Measurements from ENCODE around the gene PCDH15. TPM values are rescaled to one million over a fixed set of nuclear protein-coding genes. Genes with fewer than 3 reads are reported as not detected.

PCDH15 gene
- total RNA-seq, 1 experiment from 2014 or later = 0.59 TPM

- Mint-ChIP-seq H3K9me3 (peaks cover 13% of the 10 kb centered on the region; the same call in 1 of the 2 replicates), H3K27ac (no peak overlapping the region), H3K36me3 (no peaks in the 10 kb centered on the region), H3K4me1 (no peaks in the 10 kb centered on the region), H3K4me3 (no peak overlapping the region), H3K27me3 (ENCODE audit: low read depth) (no peaks in the 10 kb centered on the region)
- TF ChIP-seq SMAD3 (CRISPR knock-in tag; IDR thresholded peaks at IDR 0.05; ENCODE audit: borderline replicate concordance) (no peak), NR3C1 (CRISPR knock-in tag; conservative IDR thresholded peaks at IDR 0.05; ENCODE audit: low read depth) (no peak), USF1 (CRISPR knock-in tag; IDR thresholded peaks at IDR 0.05) (no peak), CREM (CRISPR knock-in tag; IDR thresholded peaks at IDR 0.05) (no peak), SOX15 (CRISPR knock-in tag; IDR thresholded peaks at IDR 0.05) (no peak), E2F5 (CRISPR knock-in tag; IDR thresholded peaks at IDR 0.05) (no peak), ESRRA (CRISPR knock-in tag; IDR thresholded peaks at IDR 0.05; ENCODE audit: borderline replicate concordance) (no peak), KAT7 (CRISPR knock-in tag; IDR thresholded peaks at IDR 0.05; ENCODE audit: borderline replicate concordance) (no peak), PRRX2 (CRISPR knock-in tag; IDR thresholded peaks at IDR 0.05) (no peak), ZNF281 (CRISPR knock-in tag; IDR thresholded peaks at IDR 0.05) (no peak)
- TF ChIP-seq, protein P1, sequence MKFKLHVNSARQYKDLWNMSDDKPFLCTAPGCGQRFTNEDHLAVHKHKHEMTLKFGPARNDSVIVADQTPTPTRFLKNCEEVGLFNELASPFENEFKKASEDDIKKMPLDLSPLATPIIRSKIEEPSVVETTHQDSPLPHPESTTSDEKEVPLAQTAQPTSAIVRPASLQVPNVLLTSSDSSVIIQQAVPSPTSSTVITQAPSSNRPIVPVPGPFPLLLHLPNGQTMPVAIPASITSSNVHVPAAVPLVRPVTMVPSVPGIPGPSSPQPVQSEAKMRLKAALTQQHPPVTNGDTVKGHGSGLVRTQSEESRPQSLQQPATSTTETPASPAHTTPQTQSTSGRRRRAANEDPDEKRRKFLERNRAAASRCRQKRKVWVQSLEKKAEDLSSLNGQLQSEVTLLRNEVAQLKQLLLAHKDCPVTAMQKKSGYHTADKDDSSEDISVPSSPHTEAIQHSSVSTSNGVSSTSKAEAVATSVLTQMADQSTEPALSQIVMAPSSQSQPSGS (CRISPR knock-in tag; IDR thresholded peaks at IDR 0.05; ENCODE audit: borderline replicate concordance, low read depth) = no peak
- TF ChIP-seq, protein P2, sequence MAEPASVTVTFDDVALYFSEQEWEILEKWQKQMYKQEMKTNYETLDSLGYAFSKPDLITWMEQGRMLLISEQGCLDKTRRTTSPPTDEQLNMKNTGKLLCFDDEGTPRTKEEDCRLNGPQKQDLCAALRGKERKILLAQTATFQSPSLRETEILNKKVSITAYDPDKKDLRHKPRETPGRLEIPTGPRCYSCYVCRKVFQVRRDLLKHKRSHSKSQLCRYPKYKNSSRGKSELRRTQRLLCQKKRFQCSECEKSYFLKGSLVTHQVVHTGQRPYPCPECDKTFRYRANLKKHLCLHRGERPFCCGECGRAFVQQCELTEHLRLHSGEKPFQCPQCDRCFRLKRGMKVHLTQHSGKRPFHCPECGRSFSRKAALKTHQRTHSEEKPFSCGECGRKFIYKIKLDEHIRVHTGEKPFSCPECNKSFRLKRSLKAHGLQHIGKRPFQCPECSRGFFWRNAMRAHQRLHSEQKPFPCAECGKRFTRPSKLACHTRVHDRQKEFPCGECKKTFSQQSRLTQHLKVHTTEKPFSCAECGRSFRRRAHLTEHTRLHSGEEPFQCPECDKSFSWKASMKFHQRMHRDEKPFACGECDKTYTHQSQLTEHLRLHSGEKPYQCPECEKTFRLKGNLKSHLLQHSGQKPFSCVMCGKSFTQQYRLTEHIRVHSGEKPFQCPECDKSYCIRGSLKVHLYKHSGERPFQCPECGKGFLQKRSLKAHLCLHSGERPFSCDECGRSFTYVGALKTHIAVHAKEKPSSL (CRISPR knock-in tag; conservative IDR thresholded peaks at IDR 0.05) = no peak
- TF ChIP-seq, protein P3, sequence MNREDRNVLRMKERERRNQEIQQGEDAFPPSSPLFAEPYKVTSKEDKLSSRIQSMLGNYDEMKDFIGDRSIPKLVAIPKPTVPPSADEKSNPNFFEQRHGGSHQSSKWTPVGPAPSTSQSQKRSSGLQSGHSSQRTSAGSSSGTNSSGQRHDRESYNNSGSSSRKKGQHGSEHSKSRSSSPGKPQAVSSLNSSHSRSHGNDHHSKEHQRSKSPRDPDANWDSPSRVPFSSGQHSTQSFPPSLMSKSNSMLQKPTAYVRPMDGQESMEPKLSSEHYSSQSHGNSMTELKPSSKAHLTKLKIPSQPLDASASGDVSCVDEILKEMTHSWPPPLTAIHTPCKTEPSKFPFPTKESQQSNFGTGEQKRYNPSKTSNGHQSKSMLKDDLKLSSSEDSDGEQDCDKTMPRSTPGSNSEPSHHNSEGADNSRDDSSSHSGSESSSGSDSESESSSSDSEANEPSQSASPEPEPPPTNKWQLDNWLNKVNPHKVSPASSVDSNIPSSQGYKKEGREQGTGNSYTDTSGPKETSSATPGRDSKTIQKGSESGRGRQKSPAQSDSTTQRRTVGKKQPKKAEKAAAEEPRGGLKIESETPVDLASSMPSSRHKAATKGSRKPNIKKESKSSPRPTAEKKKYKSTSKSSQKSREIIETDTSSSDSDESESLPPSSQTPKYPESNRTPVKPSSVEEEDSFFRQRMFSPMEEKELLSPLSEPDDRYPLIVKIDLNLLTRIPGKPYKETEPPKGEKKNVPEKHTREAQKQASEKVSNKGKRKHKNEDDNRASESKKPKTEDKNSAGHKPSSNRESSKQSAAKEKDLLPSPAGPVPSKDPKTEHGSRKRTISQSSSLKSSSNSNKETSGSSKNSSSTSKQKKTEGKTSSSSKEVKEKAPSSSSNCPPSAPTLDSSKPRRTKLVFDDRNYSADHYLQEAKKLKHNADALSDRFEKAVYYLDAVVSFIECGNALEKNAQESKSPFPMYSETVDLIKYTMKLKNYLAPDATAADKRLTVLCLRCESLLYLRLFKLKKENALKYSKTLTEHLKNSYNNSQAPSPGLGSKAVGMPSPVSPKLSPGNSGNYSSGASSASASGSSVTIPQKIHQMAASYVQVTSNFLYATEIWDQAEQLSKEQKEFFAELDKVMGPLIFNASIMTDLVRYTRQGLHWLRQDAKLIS (CRISPR knock-in tag; IDR thresholded peaks at IDR 0.05; ENCODE audit: borderline replicate concordance) = no peak
- ChIA-PET CTCF (no interaction called here), POLR2A (no interaction called here)
- DNase-seq (ENCODE audit: low spot score) (no peak), ATAC-seq (no peak)
Observed at GRCh38 chr10:54266395-54266794, 534.6 kb downstream of the PCDH15 start.

DNA sequence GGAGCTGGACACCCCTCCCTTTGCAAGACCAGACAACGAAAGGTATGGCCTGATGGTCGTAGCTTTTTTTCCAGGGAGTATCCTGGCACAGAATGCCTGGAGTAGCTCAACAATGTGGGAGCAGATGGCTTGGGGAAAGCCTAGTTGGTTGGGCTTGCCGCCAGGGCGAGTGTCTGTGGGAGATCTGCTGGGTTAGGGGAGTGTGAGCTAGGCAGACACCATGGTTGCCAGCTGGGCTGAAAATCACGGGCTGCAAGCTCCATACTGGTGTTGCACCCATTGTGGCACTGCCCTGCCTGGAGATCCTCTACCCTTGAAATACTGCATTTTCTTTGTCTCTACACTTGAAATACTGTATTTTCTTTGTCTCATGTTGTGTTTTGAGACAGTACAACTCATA, 538.3 kb downstream of the PCDH15 start:
- TF ChIP-seq FOXJ3 (CRISPR knock-in tag; IDR thresholded peaks at IDR 0.05; ENCODE audit: borderline replicate concordance) (no peak), FOXK1 (CRISPR knock-in tag; IDR thresholded peaks at IDR 0.05) (no peak)
- Mint-ChIP-seq H3K4me1 (no peaks in the 10 kb centered on the region), H3K27ac (no peak overlapping the region), H3K9me3 (peaks cover 13% of the 10 kb centered on the region; the same call in 1 of the 2 replicates), H3K36me3 (no peaks in the 10 kb centered on the region), H3K4me3 (no peak overlapping the region), H3K27me3 (ENCODE audit: low read depth) (no peaks in the 10 kb centered on the region)
- POLR2A ChIA-PET = no interaction called here
- ATAC-seq = no peak
- no peak for DNase-seq (ENCODE audit: low spot score)
- CTCF ChIA-PET = no interaction called here

Measured in WTC11 (cell line).